Mesendoderm (in vitro differentiated cells): ENCODE data around the gene NEK3.
"Not testable (repeated sequence)": the region's sequence is repeated elsewhere in the genome, so short reads cannot be mapped to it uniquely, and the experiment has no call there.

Experiments
- DNase-seq: peaks from one replicate; pipeline ENCODE4 v3.0.0; 2013
- H2AK5ac ChIP-seq: 2 replicates; pipeline ENCODE4 v1.6.1; 2013; ENCODE audit warnings: low read length, inconsistent platforms
- H2BK120ac ChIP-seq: 2 replicates; pipeline ENCODE4 v1.6.1; 2013; ENCODE audit warnings: low read depth, mild to moderate bottlenecking, low read length, moderate library complexity, mixed read lengths
- H2BK15ac ChIP-seq: replicated peaks from 2 replicates; pipeline ENCODE4 v1.6.1; 2013; ENCODE audit warnings: low read depth, mild to moderate bottlenecking, moderate library complexity
- H2BK5ac ChIP-seq: 2 replicates; pipeline ENCODE4 v1.6.1; 2013; ENCODE audit warnings: low read length, inconsistent platforms
- H3K18ac ChIP-seq: 2 replicates; pipeline ENCODE4 v1.6.1; 2013; ENCODE audit warnings: mild to moderate bottlenecking, low read length, mixed read lengths
- H3K23ac ChIP-seq: one replicate; pipeline ENCODE4 v1.6.1; 2013; ENCODE audit warnings: low read length
- H3K27ac ChIP-seq: 2 replicates; pipeline ENCODE4 v1.5.1; 2013; ENCODE audit warnings: low read depth, mild to moderate bottlenecking, inconsistent platforms, low read length, moderate library complexity
- H3K27me3 ChIP-seq: 2 replicates; pipeline ENCODE4 v1.6.1; 2013; ENCODE audit warnings: low read length, control low read depth, mild to moderate bottlenecking, inconsistent platforms; ENCODE audit not compliant: insufficient read depth, poor library complexity
- H3K36me3 ChIP-seq: 2 replicates; pipeline ENCODE4 v1.6.1; 2013; ENCODE audit warnings: low read length, inconsistent platforms; ENCODE audit not compliant: control insufficient read depth, insufficient read depth
- H3K4ac ChIP-seq: one replicate; pipeline ENCODE4 v1.6.1; 2013; ENCODE audit warnings: low read depth, mild to moderate bottlenecking, low read length, moderate library complexity
- H3K4me1 ChIP-seq: 2 replicates; pipeline ENCODE4 v1.6.1; 2013; ENCODE audit warnings: low read depth, low read length, inconsistent platforms; ENCODE audit not compliant: control insufficient read depth
- H3K4me2 ChIP-seq: 2 replicates; pipeline ENCODE4 v1.6.1; 2013; ENCODE audit warnings: low read length
- H3K4me3 ChIP-seq: 2 replicates; pipeline ENCODE4 v1.5.1; 2013; ENCODE audit warnings: mild to moderate bottlenecking, low read length
- H3K56ac ChIP-seq: one replicate; pipeline ENCODE4 v1.6.1; 2013; ENCODE audit warnings: low read length
- H3K79me1 ChIP-seq: 2 replicates; pipeline ENCODE4 v1.6.1; 2013; ENCODE audit warnings: low read length, inconsistent platforms
- H3K79me2 ChIP-seq: 2 replicates; pipeline ENCODE4 v1.6.1; 2013; ENCODE audit warnings: mild to moderate bottlenecking, low read length; ENCODE audit not compliant: control insufficient read depth, insufficient read depth
- H3K9ac ChIP-seq: 2 replicates; pipeline ENCODE4 v1.6.1; 2013; ENCODE audit warnings: low read length, inconsistent platforms
- H4K5ac ChIP-seq: one replicate; pipeline ENCODE4 v1.6.1; 2013; ENCODE audit warnings: low read length
- H4K8ac ChIP-seq: one replicate; pipeline ENCODE4 v1.6.1; 2013; ENCODE audit warnings: low read depth, mild to moderate bottlenecking, control low read depth, low read length, moderate library complexity
- WGBS: extraction: QIAGEN DNeasy Blood & Tissue Kit; methylation state at CpG from one replicate; pipeline ENCODE4 v1.1.7; 2013; ENCODE audit warnings: low lambda C conversion rate, missing lambda C conversion rate; ENCODE audit not compliant: insufficient coverage; ENCODE audit errors: extremely low coverage; 5-methylcytosine and 5-hydroxymethylcytosine counted together

NEK3 gene

DNA sequence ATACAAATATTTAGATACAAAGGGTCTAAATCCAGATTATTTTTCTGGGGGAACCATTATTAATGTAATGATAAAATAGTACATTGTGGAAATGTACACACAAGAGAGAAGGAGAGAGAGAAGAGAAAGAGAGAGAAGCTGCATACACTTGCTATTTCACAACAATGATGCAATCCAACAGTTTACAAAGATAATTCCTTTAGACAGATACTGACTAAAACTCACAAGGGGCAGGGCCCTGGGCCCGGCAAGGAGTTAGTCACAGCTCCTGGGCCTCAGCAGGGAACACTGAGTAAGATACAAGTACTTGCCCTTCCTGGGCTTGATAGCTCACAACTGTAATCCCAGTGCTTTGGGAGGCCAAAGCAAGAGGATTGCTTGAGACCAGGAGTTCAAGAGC, 44.5 kb upstream of the NEK3 start:
- not testable (repeated sequence) for H3K4me3 ChIP-seq, H3K23ac ChIP-seq, H2AK5ac ChIP-seq, H3K79me2 ChIP-seq, H3K4me2 ChIP-seq, H3K79me1 ChIP-seq, H3K9ac ChIP-seq, H3K4ac ChIP-seq, H2BK15ac ChIP-seq, H3K56ac ChIP-seq, H4K8ac ChIP-seq, H3K4me1 ChIP-seq, H3K36me3 ChIP-seq, H3K27ac ChIP-seq, H4K5ac ChIP-seq, H2BK5ac ChIP-seq, H3K27me3 ChIP-seq, H2BK120ac ChIP-seq, H3K18ac ChIP-seq
- WGBS: no CpG with 5 or more reads among the region's 1 CpG
- peak; percentile 33 for DNase-seq

DNA sequence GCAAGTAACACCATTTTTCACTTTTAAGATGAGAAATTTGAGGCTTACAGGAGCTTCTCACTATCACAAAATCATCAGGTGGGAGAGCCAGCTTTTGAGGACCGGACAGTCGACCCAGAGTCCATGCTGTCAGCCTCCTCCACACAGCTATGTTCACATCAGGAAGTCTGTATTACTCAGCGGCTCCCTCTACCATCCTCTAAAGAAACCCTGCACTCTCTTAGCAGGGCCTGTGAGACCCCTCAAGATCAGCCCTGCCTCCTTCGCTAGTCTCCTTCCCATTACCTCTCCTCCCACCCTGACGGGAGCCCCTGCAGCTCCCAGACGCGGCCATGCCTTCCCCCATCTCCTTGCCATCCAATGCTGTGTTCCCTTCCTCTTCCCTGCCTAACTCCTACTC, 43.1 kb upstream of the NEK3 start:
- not testable (repeated sequence) for H3K9ac ChIP-seq

DNA sequence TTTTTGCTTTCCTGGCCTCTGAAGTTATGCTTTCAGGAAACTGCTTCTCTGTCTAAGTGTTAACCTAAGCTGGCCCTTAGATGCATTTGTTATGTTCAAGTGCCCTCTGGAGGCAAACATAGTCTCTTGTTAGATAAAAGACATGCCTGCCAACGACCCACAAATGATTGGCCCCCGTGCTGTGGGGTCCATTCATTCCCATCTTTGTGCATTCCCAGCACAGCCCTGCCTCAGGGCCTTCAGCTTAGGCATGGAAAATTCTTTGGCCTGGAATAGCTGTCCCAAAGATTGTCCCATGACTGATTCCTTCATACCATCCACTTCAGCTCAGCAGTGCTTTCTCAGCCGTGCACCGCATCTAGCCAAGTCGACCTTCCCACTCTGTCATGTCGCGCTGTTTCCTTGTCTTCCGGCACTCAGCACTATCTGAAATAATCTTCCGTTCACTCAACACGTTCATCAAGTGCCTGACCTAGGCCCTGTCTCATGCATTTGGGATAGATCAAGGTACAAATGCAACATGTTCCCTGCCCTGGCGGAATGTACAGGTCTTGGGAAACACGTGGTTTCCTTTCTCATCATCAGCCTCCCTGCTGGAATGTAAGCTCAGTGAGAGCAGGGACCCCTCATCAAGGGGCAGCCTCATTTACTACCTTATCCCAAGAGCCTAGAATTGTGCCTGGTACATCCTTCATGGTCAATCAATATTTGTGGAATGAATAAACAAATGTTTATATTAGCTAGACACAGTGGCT, 42.2 kb upstream of the NEK3 start:
- not testable (repeated sequence) for H2BK15ac ChIP-seq, H4K5ac ChIP-seq, H3K27me3 ChIP-seq, H3K79me1 ChIP-seq, H3K4me3 ChIP-seq, H2AK5ac ChIP-seq, H3K4me1 ChIP-seq, H3K18ac ChIP-seq, H4K8ac ChIP-seq, H2BK120ac ChIP-seq, H3K4ac ChIP-seq, H3K36me3 ChIP-seq, H3K9ac ChIP-seq, H3K79me2 ChIP-seq, H2BK5ac ChIP-seq, H3K23ac ChIP-seq, H3K27ac ChIP-seq, H3K4me2 ChIP-seq, H3K56ac ChIP-seq
- no CpG with 5 or more reads among the region's 12 CpGs for WGBS
- peak; percentile 49 for DNase-seq

More for the DNA sequence above, 43.1 kb upstream of the NEK3 start:
- not testable (repeated sequence) for H3K18ac ChIP-seq, H4K5ac ChIP-seq, H3K27ac ChIP-seq, H3K4me3 ChIP-seq, H3K23ac ChIP-seq, H3K27me3 ChIP-seq, H4K8ac ChIP-seq, H2BK120ac ChIP-seq, H2BK5ac ChIP-seq, H2BK15ac ChIP-seq, H3K79me1 ChIP-seq, H3K36me3 ChIP-seq, H3K4ac ChIP-seq, H3K4me2 ChIP-seq, H3K4me1 ChIP-seq, H3K56ac ChIP-seq, H2AK5ac ChIP-seq, H3K79me2 ChIP-seq
- WGBS: no CpG with 5 or more reads among the region's 7 CpGs
- peak; percentile 14 for DNase-seq

DNA sequence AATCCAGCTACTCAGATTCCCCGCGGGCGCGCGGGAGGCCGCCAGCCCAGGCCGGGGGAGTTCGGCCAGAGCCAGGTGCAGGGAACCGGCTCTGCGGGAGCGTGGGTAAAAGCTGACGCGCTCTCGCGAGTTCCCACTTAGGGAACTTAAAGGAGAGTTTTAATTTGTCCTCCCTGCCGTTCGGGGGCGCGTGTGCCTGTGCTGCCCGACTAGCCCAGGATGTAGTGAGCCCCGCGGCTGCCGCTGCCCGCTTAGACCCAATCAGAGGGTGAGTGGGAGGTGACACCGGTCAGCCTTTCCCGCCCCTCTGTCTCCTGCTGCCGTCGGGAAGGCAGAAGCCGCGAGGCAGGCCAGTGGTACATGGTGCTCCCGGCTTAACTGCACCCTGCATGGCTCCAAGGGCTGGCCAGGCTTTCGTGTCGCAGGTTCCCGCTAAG, 36.0 kb upstream of the NEK3 start:
- no peak overlapping the region for H4K8ac ChIP-seq
- no peak overlapping the region for H3K27ac ChIP-seq
- H3K79me1 ChIP-seq: peaks cover 4% of the 10 kb centered on the region
- no peak overlapping the region for H2AK5ac ChIP-seq
- no peak overlapping the region for H3K23ac ChIP-seq
- WGBS: no CpG with 5 or more reads among the region's 34 CpGs
- H3K4me1 ChIP-seq: no peaks in the 10 kb centered on the region
- peaks cover 15% of the 10 kb centered on the region for H3K79me2 ChIP-seq
- H2BK15ac ChIP-seq: no peak overlapping the region
- H2BK120ac ChIP-seq: no peak overlapping the region
- peak overlapping the region; percentile 25 for H3K56ac ChIP-seq
- no peak overlapping the region for H3K4ac ChIP-seq
- peak; percentile 76 for DNase-seq
- H3K9ac ChIP-seq: no peak overlapping the region
- no peak overlapping the region for H3K18ac ChIP-seq
- H2BK5ac ChIP-seq: no peak overlapping the region
- no peak overlapping the region for H3K4me3 ChIP-seq
- no peak overlapping the region for H3K4me2 ChIP-seq
- no peaks in the 10 kb centered on the region for H3K36me3 ChIP-seq
- no peak overlapping the region for H4K5ac ChIP-seq
- H3K27me3 ChIP-seq: no peaks in the 10 kb centered on the region

DNA sequence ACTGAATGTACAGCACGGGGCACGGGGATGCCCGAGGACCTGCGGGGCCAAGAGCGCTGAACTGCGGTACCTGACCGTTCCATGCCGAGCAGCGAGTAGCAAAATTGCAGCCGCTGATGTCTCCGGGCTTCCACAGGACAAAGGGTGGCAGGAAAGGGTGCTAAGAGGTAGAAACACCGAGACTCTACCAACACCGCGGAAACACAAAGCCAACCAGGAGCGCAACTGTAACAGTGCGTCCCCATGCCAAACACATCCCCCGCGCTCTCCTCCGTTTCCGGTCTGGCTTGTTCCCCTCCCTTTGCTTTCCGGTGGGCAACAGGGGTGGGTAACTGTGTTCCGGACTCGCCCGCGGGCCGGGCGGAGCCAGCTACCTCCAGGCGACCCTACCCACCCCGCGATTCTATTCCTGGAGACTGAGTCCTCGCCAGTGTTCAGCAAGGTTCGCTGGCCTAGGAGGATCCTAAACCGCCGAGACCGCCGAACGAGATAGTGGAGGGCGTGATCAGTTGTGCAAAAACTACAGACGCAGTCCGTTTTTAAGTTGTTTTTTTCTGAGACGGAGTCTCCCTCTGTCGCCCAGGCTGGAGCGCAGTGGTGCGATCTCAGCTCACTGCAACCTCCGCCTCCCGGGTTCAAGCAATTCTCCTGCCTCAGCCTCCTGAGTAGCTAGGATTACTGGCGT, 34.9 kb upstream of the NEK3 start:
- peak; percentile 89 for DNase-seq
- H3K4me3 ChIP-seq: peak overlapping the region; percentile 89
- H3K18ac ChIP-seq: peak overlapping the region; percentile 21
- H2AK5ac ChIP-seq: no peak overlapping the region
- no peak overlapping the region for H2BK120ac ChIP-seq
- peak overlapping the region; percentile 91 for H3K4me2 ChIP-seq
- no peaks in the 10 kb centered on the region for H3K27me3 ChIP-seq
- peaks cover 4% of the 10 kb centered on the region for H3K79me1 ChIP-seq
- peaks cover 15% of the 10 kb centered on the region for H3K79me2 ChIP-seq
- no peak overlapping the region for H3K27ac ChIP-seq
- no CpG with 5 or more reads among the region's 47 CpGs for WGBS
- H3K4ac ChIP-seq: peak overlapping the region; percentile 44
- H3K9ac ChIP-seq: peak overlapping the region; percentile 89
- H3K36me3 ChIP-seq: no peaks in the 10 kb centered on the region
- no peaks in the 10 kb centered on the region for H3K4me1 ChIP-seq
- peak overlapping the region; percentile 97 for H3K56ac ChIP-seq
- H2BK15ac ChIP-seq: no peak overlapping the region
- H4K5ac ChIP-seq: no peak overlapping the region
- no peak overlapping the region for H4K8ac ChIP-seq
- H3K23ac ChIP-seq: no peak overlapping the region
- no peak overlapping the region for H2BK5ac ChIP-seq
